Ascending aorta (tissue), 2 donors: ENCODE results near the gene CS. TPM values are rescaled to one million over a fixed set of nuclear protein-coding genes. Genes with fewer than 3 reads are reported as not detected.
A peak's percentile ranks its signal among the peaks of the same experiment; 100 is the strongest.
"Not testable (repeated sequence)": the region's sequence is repeated elsewhere in the genome, so short reads cannot be mapped to it uniquely, and the experiment has no call there.

ENCODE experiments used
- DNase-seq, 2 donors: peaks; one replicate each; pipeline ENCODE4 v3.0.0-alpha.2; 2019; ENCODE audit warnings: low spot score in 2 of 2
- H3K27ac ChIP-seq, 2 donors: fragments of 200-600 bp; sonication (generic); one replicate each; pipeline ENCODE4 v1.5.1; 2016 to 2017; ENCODE audit warnings: mild to moderate bottlenecking in 1 of 2
- H3K27me3 ChIP-seq: fragments of 200-600 bp; sonication (generic); one replicate; pipeline ENCODE4 v1.5.1; 2017
- H3K36me3 ChIP-seq, 2 donors: fragments of 200-600 bp; sonication (generic); one replicate each; pipeline ENCODE4 v1.5.1; 2016
- H3K4me1 ChIP-seq, 2 donors: fragments of 200-600 bp; sonication (generic); one replicate each; pipeline ENCODE4 v1.5.1; 2016 to 2017; ENCODE audit warnings: mild to moderate bottlenecking in 1 of 2
- H3K4me3 ChIP-seq, 2 donors: fragments of 200-600 bp; sonication (generic); one replicate each; pipeline ENCODE4 v1.5.1; 2016 to 2017; ENCODE audit warnings: mild to moderate bottlenecking in 1 of 2
- H3K9me3 ChIP-seq, 2 donors: fragments of 200-600 bp; sonication (generic); one replicate each; pipeline ENCODE4 v1.5.1; 2016
- intact Hi-C: fragments of 100-400 bp; cut with DNase I; formaldehyde crosslinking; loops from one replicate; pipeline ENCODE4 v1.15.1; 2023
- total RNA-seq: library from RNA; depleted of rRNA; stranded (reverse); fragments of >200 nt; gene quantifications from one replicate; pipeline ENCODE4 v1.1.0, GENCODE V29; 2016
- TF ChIP-seq, protein P1 (sequence below), 3 experiments: fragments of 200-600 bp in 2 of 3; fragments of 450-650 bp in 1 of 3; sonication (generic) in 2 of 3; IDR thresholded peaks; one replicate each; pipeline ENCODE4 v1.5.1; 2016 to 2019; ENCODE audit warnings: antibody characterized with exemption in 3 of 3, mild to moderate bottlenecking in 1 of 3, moderate library complexity in 1 of 3

CS gene
- total RNA-seq, 1 donor from 2014 or later, result 55.2 TPM

DNA sequence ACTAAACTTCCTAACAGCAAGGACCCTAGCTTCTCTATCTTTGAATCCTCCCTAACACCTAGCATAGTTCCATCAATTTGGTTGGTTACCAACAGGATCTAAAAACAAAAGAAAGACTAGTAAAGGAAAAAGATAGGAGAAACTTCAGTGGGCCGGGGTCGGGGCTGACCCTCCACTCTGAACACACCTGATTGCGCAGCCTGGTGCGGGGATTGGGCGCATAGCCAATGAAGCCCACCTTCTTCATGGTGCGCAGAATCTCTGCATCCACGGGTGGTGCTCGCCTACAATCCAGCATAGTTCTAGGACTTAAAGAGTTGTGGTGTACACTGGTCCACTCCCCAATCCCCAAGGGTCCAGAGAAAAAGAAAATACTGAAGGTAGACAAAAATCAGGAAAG, 26.0 kb upstream of the CS start:
- TF ChIP-seq, protein P1, sequence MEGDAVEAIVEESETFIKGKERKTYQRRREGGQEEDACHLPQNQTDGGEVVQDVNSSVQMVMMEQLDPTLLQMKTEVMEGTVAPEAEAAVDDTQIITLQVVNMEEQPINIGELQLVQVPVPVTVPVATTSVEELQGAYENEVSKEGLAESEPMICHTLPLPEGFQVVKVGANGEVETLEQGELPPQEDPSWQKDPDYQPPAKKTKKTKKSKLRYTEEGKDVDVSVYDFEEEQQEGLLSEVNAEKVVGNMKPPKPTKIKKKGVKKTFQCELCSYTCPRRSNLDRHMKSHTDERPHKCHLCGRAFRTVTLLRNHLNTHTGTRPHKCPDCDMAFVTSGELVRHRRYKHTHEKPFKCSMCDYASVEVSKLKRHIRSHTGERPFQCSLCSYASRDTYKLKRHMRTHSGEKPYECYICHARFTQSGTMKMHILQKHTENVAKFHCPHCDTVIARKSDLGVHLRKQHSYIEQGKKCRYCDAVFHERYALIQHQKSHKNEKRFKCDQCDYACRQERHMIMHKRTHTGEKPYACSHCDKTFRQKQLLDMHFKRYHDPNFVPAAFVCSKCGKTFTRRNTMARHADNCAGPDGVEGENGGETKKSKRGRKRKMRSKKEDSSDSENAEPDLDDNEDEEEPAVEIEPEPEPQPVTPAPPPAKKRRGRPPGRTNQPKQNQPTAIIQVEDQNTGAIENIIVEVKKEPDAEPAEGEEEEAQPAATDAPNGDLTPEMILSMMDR (IDR thresholded peaks at IDR 0.05), result no peak
- DNase-seq, result no peak
- H3K27ac ChIP-seq, result no peak overlapping the region
- intact Hi-C loops, result no loop called here
- no peaks in the 10 kb centered on the region for H3K27me3 ChIP-seq
- peaks cover 57 to 67% of the 10 kb centered on the region in 2 donors for H3K36me3 ChIP-seq
- no peak overlapping the region for H3K4me3 ChIP-seq
- no peaks in the 10 kb centered on the region for H3K9me3 ChIP-seq
- H3K4me1 ChIP-seq, result no peaks in the 10 kb centered on the region

DNA sequence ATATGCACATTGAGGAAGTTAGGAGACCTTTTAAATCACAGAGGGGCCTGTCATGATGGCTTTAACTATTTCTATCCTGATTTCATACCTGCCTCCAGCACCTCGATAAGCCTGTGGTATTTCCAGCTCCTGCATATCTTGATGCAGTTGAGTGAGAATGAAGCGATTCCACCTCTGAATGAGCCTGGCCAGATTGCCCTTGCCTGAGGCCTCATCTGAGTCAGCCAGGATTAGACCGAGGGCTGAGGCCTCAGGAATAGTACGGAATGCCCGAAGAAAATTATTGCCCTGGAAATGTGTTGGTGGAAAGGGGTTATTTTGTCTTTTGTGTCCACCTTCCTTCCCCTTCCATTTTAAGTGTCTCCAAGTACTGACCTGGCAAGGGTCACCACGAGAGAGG, 24.1 kb upstream of the CS start:
- Histone ChIP-seq H3K36me3 (peaks cover 68 to 76% of the 10 kb centered on the region in 2 donors), H3K27ac (no peak overlapping the region), H3K4me1 (no peaks in the 10 kb centered on the region), H3K4me3 (no peak overlapping the region), H3K9me3 (no peaks in the 10 kb centered on the region), H3K27me3 (no peaks in the 10 kb centered on the region)
- intact Hi-C loops, result no loop called here
- no peak for DNase-seq
- TF ChIP-seq, protein P1 (IDR thresholded peaks at IDR 0.05), result no peak

DNA sequence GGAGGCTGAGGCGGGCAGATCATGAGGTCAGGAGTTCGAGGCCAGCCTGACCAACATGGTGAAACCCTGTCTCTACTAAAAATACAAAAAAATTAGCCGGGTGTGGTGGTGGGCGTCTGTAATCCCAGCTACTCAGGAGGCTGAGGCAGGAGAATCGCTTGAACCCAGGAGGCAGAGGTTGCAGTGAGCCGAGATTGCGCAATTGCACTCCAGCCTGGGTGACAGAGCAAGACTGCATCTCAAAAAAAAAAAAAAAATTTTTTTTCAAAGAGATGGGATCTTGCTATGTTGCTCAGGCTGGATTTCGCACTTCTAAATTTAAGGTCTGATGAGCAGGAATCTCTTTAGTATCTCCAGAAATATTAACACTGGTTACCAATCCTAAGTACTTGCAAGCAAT, 21.5 kb upstream of the CS start:
- H3K27me3 ChIP-seq, DNase-seq, intact Hi-C loops, H3K4me1 ChIP-seq, H3K4me3 ChIP-seq, H3K9me3 ChIP-seq, H3K27ac ChIP-seq: not testable (repeated sequence)
- H3K36me3 ChIP-seq, result peaks cover 56 to 64% of the 10 kb centered on the region in 2 donors

DNA sequence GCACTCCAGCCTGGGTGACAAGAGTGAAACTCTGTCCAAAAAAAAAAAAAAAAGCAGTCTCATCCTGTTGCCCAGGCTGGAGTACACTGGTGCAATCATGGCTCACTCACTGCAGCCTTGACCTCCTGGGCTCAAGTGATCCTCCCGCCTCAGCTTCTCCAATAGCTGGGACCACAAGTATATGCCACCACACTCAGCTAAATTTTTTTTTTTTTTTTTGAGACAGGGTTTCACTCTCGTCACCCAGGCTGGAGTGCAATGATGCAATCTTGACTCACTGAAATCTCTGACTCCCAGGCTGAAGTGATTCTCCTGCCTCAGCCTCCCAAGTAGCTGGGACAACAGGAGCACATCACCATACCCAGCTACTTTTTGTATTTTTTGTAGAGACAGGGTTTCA, 20.9 kb upstream of the CS start:
- intact Hi-C loops, result no loop called here
- H3K4me3 ChIP-seq, result no peak overlapping the region
- H3K9me3 ChIP-seq, result no peaks in the 10 kb centered on the region
- H3K36me3 ChIP-seq, result peaks cover 51 to 58% of the 10 kb centered on the region in 2 donors
- no peak overlapping the region for H3K27ac ChIP-seq
- H3K27me3 ChIP-seq, result no peaks in the 10 kb centered on the region
- DNase-seq, result no peak
- TF ChIP-seq, protein P1 (IDR thresholded peaks at IDR 0.05), result no peak
- H3K4me1 ChIP-seq, result no peaks in the 10 kb centered on the region

DNA sequence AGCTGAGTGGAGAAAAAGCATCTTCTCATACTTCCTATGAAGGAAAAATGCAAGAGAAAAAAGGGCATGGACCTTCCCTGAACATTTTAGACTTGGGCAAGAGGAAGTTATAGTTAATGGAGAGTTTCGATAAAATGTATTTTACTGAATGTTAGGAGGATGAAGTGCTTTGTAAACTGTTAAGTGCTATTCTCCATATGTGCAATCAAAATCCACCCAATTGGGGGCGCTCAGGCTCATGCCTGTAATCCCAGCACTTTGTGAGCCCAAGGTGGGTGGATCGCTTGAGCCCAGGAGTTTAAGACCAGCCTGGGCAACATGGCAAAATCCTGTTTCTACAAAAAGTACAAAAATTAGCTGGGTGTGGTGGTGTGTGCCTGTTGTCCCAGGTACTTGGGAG, 17.5 kb upstream of the CS start:
- Histone ChIP-seq H3K36me3 (peaks cover 31 to 35% of the 10 kb centered on the region in 2 donors), H3K9me3 (no peaks in the 10 kb centered on the region), H3K27ac (no peak overlapping the region), H3K4me1 (peaks cover 7 to 10% of the 10 kb centered on the region in 2 donors), H3K27me3 (no peaks in the 10 kb centered on the region), H3K4me3 (no peak overlapping the region)
- TF ChIP-seq, protein P1 (IDR thresholded peaks at IDR 0.05), result no peak
- DNase-seq, result no peak
- intact Hi-C loops, result loop anchor here (5.0 kb wide), 2 partner anchors 45 to 200 kb away; partner anchors contain the start of genes APOF, RPL41, STAT2 and ZC3H10

DNA sequence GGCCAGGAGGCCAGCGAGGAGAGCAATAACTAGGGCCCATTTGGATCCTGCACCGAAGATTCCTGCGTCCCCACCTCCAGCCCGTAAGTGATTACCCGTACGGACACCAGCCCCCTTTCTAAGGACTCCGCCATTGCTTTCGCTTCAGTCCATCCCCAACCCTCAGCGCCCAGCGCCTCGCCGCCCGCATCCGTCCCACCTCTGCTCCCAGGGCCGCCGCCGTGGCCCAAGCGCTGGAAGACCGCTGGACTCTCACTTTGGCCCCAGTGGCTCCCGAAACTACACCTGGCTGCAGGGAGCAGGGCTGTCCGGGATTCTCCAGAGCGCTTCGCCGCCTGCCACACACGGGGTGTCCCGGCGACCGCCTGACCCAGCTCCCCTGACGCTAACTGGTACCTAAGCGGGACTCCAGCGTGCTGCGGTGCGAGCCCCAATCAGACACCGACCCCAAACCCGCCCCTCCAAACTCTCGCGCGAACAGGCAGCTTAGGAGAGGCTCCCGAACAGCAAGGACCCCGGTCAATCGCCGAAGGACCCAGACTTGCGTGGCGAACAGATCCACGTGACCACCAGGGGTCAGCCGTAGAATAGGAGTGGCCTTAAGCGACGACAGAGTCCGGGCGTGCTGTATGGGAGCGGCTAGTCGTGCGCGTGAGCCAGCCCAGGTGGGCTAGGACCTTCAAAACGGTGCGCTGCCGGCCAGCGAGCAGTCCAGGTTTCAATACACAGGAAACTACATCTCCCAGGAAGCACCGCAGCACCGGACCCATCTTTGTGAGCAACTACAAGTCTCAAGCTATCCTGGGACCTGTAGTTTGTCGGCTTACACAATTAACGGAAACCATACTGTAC, 15.7 kb upstream of the CS start, which contains the start of gene CNPY2:
Gene CNPY2 (minus strand): TSS at position 367 of the 852 bp plus-strand sequence. CDS start 771 bp downstream, outside the sequence.
- H3K27ac ChIP-seq, result peak within 1 kb of the TSS; percentile 80 to 91
- peak within 1 kb of the TSS; percentile 74 to 79 for H3K4me3 ChIP-seq
- peak; percentile 90 to 98 for DNase-seq
- peaks cover 7 to 10% of the 10 kb centered on the region in 2 donors for H3K4me1 ChIP-seq
- no peaks in the 10 kb centered on the region for H3K9me3 ChIP-seq
- no peaks in the 10 kb centered on the region for H3K27me3 ChIP-seq
- TF ChIP-seq, protein P1 (IDR thresholded peaks at IDR 0.05), result peak in 2 of 3 experiments; percentile 6 to 16
- intact Hi-C loops, result loop anchor here (1.0 to 5.0 kb wide), 5 partner anchors 16 to 199 kb away; partner anchors contain the start of genes APOF, CS, PAN2 and RPL41
- peaks cover 26 to 28% of the 10 kb centered on the region in 2 donors for H3K36me3 ChIP-seq
